ENCODE measurements around the gene GPN3.

DNA sequence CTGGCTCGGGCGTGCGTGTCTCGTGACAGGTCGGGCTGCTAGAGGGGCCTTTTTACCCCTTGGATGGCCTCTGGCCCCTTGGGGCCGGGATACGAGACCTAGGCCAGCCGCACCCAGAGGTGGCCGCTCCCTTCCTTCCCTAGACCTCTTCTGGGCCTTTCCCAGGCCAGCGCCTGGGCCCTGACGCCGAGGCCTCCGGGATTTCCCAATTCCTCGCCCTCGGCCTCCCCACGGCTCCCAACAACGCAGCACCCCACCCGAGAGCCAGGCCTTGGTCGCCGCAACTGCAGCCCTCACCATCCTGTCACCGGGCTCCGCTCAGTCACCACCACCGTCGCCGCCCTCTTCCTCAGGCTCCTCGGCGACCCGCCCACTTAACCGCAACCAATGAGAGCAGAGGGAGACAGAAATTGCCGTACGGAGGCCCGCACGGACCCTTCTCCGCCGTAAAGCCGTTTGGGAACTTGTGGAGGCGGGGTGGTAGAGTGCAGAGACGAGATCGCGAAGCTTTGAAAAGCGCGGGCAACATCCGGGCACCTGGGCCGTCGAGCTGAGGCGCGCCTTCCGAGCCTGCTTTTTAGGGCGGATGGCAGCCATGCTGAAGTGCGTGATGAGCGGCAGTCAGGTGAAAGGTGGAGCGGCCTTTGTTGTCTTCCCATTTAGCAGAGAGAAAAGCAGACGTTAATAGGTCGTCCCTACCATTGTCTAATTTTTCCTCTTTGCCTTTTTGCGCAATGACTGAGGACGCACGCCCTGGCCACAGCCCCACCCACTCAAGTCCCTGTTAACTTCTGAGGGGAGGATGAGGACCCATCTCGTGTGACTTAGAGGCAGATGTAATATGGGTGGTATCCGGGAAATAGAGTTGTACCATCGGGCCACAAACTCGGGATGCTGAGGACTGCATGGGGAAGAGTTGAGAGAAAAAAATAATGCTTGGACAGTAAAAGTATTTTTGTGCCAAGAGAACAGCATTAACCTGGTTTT lies 34.0 kb upstream of the GPN3 start, which contains the start of the genes RAD9B and VPS29:
- TF ChIP-seq EZH2 (IDR thresholded peaks at IDR 0.05; ENCODE audit: borderline replicate concordance, insufficient read depth, low read length, poor library complexity, severe bottlenecking) (no peak), EP300 (conservative IDR thresholded peaks at IDR 0.05; ENCODE audit: poor library complexity, severe bottlenecking) (peak; percentile 40), MXI1 (conservative IDR thresholded peaks at IDR 0.05; ENCODE audit: poor library complexity, severe bottlenecking) (peak; percentile 96)
- TF ChIP-seq, protein P1, sequence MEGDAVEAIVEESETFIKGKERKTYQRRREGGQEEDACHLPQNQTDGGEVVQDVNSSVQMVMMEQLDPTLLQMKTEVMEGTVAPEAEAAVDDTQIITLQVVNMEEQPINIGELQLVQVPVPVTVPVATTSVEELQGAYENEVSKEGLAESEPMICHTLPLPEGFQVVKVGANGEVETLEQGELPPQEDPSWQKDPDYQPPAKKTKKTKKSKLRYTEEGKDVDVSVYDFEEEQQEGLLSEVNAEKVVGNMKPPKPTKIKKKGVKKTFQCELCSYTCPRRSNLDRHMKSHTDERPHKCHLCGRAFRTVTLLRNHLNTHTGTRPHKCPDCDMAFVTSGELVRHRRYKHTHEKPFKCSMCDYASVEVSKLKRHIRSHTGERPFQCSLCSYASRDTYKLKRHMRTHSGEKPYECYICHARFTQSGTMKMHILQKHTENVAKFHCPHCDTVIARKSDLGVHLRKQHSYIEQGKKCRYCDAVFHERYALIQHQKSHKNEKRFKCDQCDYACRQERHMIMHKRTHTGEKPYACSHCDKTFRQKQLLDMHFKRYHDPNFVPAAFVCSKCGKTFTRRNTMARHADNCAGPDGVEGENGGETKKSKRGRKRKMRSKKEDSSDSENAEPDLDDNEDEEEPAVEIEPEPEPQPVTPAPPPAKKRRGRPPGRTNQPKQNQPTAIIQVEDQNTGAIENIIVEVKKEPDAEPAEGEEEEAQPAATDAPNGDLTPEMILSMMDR (IDR thresholded peaks at IDR 0.05; ENCODE audit: poor library complexity, severe bottlenecking), result no peak

Measured in neural cell (in vitro differentiated cells).